BLaER1 treated with 17β-estradiol and CSF1 and Interleukin-3, amounts not matched to agents 10 nM and 100 nM (cell line): ENCODE data around the gene TMEM107.

Experiments
- H3K27ac ChIP-seq, 11 experiments: shearing (Covaris generic); formaldehyde crosslinking; 2 replicates each; pipeline ENCODE4 v1.8.1; 2022
- H3K27me3 ChIP-seq, 11 experiments: shearing (Covaris generic); formaldehyde crosslinking; 2 replicates each; pipeline ENCODE4 v1.8.1; 2022
- H3K36me3 ChIP-seq, 11 experiments: shearing (Covaris generic); formaldehyde crosslinking; 2 replicates each; pipeline ENCODE4 v1.8.1; 2022
- H3K4me1 ChIP-seq, 10 experiments: shearing (Covaris generic); formaldehyde crosslinking; 2 replicates each; pipeline ENCODE4 v1.8.1; 2022
- H3K4me2 ChIP-seq, 11 experiments: shearing (Covaris generic); formaldehyde crosslinking; 2 replicates each; pipeline ENCODE4 v1.8.1; 2022
- H3K4me3 ChIP-seq, 10 experiments: shearing (Covaris generic); formaldehyde crosslinking; 2 replicates each; pipeline ENCODE4 v1.8.1; 2022
- H3K9ac ChIP-seq, 11 experiments: shearing (Covaris generic); formaldehyde crosslinking; 2 replicates each; pipeline ENCODE4 v1.8.1; 2022
- H3K9me3 ChIP-seq, 11 experiments: shearing (Covaris generic); formaldehyde crosslinking; replicated peaks in 1 of 11; 2 replicates each; pipeline ENCODE4 v1.8.1; 2022
- H4K20me1 ChIP-seq, 11 experiments: shearing (Covaris generic); formaldehyde crosslinking; 2 replicates each; pipeline ENCODE4 v1.8.1; 2022
- Cebpa-rat ChIP-seq, 11 experiments: shearing (Covaris generic); IDR thresholded peaks; 2 replicates each; pipeline ENCODE4 v1.8.1; 2022

Gene TMEM107

GRCh38 chr17:8125947-8126490 is 50.2 kb downstream of the TMEM107 start:
- no peaks in the 10 kb centered on the region for H3K9me3 ChIP-seq
- no peak for TF ChIP-seq Cebpa-rat (IDR thresholded peaks at IDR 0.05)
- peak overlapping the region in 2 of 11 experiments; percentile 18 to 25; a peak in 2 of 22 replicates for H3K27ac ChIP-seq
- peak overlapping the region; percentile 91 to 100 (median 99) for H3K4me2 ChIP-seq
- H3K4me1 ChIP-seq = peaks cover 38 to 55% (median 46%) of the 10 kb centered on the region in 10 experiments
- peaks cover 50 to 93% (median 81%) of the 10 kb centered on the region in 11 experiments for H3K27me3 ChIP-seq
- peak overlapping the region; percentile 54 to 75 (median 67); a peak in 20 of 22 replicates for H3K9ac ChIP-seq
- peaks cover 0 to 41% (median 33%) of the 10 kb centered on the region in 11 experiments; a peak in 20 of 22 replicates for H4K20me1 ChIP-seq
- H3K4me3 ChIP-seq = peak overlapping the region; percentile 57 to 79 (median 69)
- H3K36me3 ChIP-seq = no peaks in the 10 kb centered on the region

- Histone ChIP-seq H3K4me1 (peaks cover 42 to 62% (median 53%) of the 10 kb centered on the region in 10 experiments), H3K9ac (peak overlapping the region; percentile 54 to 75 (median 67); a peak in 20 of 22 replicates), H3K27ac (peak overlapping the region in 3 of 11 experiments; percentile 3 to 50 (median 17); a peak in 3 of 22 replicates), H4K20me1 (peaks cover 0 to 48% (median 40%) of the 10 kb centered on the region in 11 experiments; a peak in 20 of 22 replicates), H3K27me3 (peaks cover 55 to 96% (median 85%) of the 10 kb centered on the region in 11 experiments), H3K4me3 (peak overlapping the region; percentile 57 to 79 (median 69)), H3K9me3 (no peaks in the 10 kb centered on the region), H3K36me3 (no peaks in the 10 kb centered on the region), H3K4me2 (peak overlapping the region; percentile 91 to 100 (median 99))
- TF ChIP-seq Cebpa-rat (IDR thresholded peaks at IDR 0.05) = no peak
Measured at GRCh38 chr17:8125154-8125946, 50.8 kb downstream of the TMEM107 start.

GRCh38 chr17:8124350-8125153 is 51.6 kb downstream of the TMEM107 start:
- Histone ChIP-seq H3K9me3 (no peaks in the 10 kb centered on the region), H4K20me1 (peaks cover 5 to 54% (median 44%) of the 10 kb centered on the region in 11 experiments; a peak in 20 of 22 replicates), H3K4me2 (peak overlapping the region; percentile 91 to 100 (median 99)), H3K4me3 (peak overlapping the region; percentile 57 to 79 (median 69)), H3K36me3 (no peaks in the 10 kb centered on the region), H3K9ac (peak overlapping the region in 10 of 11 experiments; percentile 31 to 75 (median 66); a peak in 12 of 22 replicates), H3K4me1 (peaks cover 42 to 66% (median 54%) of the 10 kb centered on the region in 10 experiments), H3K27me3 (peaks cover 50 to 90% (median 78%) of the 10 kb centered on the region in 11 experiments), H3K27ac (no peak overlapping the region; a peak in 1 of 22 replicates)
- no peak for TF ChIP-seq Cebpa-rat (IDR thresholded peaks at IDR 0.05)

GRCh38 chr17:8123695-8124349 is 52.4 kb downstream of the TMEM107 start, which contains the start of gene HES7:
Gene HES7 (minus strand): TSS chr17:8124106. CDS start chr17:8124084, 22 bp downstream.
- H3K36me3 ChIP-seq = no peaks in the 10 kb centered on the region
- TF ChIP-seq Cebpa-rat (IDR thresholded peaks at IDR 0.05) = no peak
- peaks cover 42 to 66% (median 54%) of the 10 kb centered on the region in 10 experiments for H3K4me1 ChIP-seq
- H3K9ac ChIP-seq = peak within 1 kb of the TSS; percentile 34 to 75 (median 66); a peak in 20 of 22 replicates
- no peaks in the 10 kb centered on the region for H3K9me3 ChIP-seq
- H3K27me3 ChIP-seq = peaks cover 49 to 83% (median 71%) of the 10 kb centered on the region in 11 experiments
- H3K4me3 ChIP-seq = peak within 1 kb of the TSS; percentile 57 to 79 (median 69)
- peak within 1 kb of the TSS; percentile 91 to 100 (median 99) for H3K4me2 ChIP-seq
- H4K20me1 ChIP-seq = peaks cover 5 to 54% (median 44%) of the 10 kb centered on the region in 11 experiments; a peak in 20 of 22 replicates
- no peak within 1 kb of the TSS for H3K27ac ChIP-seq

- peak overlapping the region; percentile 34 to 73 (median 53); a peak in 20 of 22 replicates for H3K9ac ChIP-seq
- peak overlapping the region; percentile 91 to 100 (median 99) for H3K4me2 ChIP-seq
- H3K9me3 ChIP-seq = no peaks in the 10 kb centered on the region
- H3K4me3 ChIP-seq = peak overlapping the region; percentile 57 to 79 (median 69)
- H3K4me1 ChIP-seq = peaks cover 47 to 71% (median 58%) of the 10 kb centered on the region in 10 experiments
- peaks cover 5 to 56% (median 44%) of the 10 kb centered on the region in 11 experiments; a peak in 20 of 22 replicates for H4K20me1 ChIP-seq
- no peak overlapping the region for H3K27ac ChIP-seq
- no peaks in the 10 kb centered on the region for H3K36me3 ChIP-seq
- TF ChIP-seq Cebpa-rat (IDR thresholded peaks at IDR 0.05) = no peak
- H3K27me3 ChIP-seq = peaks cover 45 to 80% (median 69%) of the 10 kb centered on the region in 11 experiments
Measured at GRCh38 chr17:8122924-8123694, 53.1 kb downstream of the TMEM107 start.
